Sigmoid colon (tissue), 4 donors: ENCODE data around the gene POLR3K.

Experiments used
- CTCF ChIP-seq, 4 experiments: fragments of 450-650 bp in 3 of 4; fragments of 200-600 bp in 1 of 4; IDR thresholded peaks; one replicate each; pipeline ENCODE4 v1.5.1; 2016 to 2019; ENCODE audit warnings: antibody characterized with exemption in 4 of 4, mild to moderate bottlenecking in 3 of 4, moderate library complexity in 2 of 4
- POLR2A ChIP-seq, 2 donors: fragments of 450-650 bp; IDR thresholded peaks; one replicate each; pipeline ENCODE4 v1.6.1; 2016; ENCODE audit warnings: antibody characterized with exemption in 2 of 2, mild to moderate bottlenecking in 2 of 2, moderate library complexity in 2 of 2
- POLR2AphosphoS5 ChIP-seq, 4 donors: sonication (generic); formaldehyde crosslinking; IDR thresholded peaks; one replicate each; pipeline ENCODE4 v1.6.1; 2017; ENCODE audit warnings: antibody characterized with exemption in 4 of 4

- TF ChIP-seq CTCF (IDR thresholded peaks at IDR 0.05) (no peak), POLR2A (IDR thresholded peaks at IDR 0.05) (no peak), POLR2AphosphoS5 (IDR thresholded peaks at IDR 0.05) (no peak)
Observed at GRCh38 chr16:42691-43090, 10.7 kb downstream of the POLR3K start.
